H1 (cell line): Measurements from ENCODE around the gene SERPINB1. TPM values are rescaled to one million over a fixed set of nuclear protein-coding genes. Genes with fewer than 3 reads are reported as not detected.

Experiments
- CTCF ChIA-PET: fragments of 300-600 bp; sonication (Branson Sonifier 250); formaldehyde crosslinking; loops from one replicate; lab custom pipeline; 2021; ENCODE audit not compliant: partially characterized antibody; lab: Charles Lee
- POLR2A ChIA-PET: fragments of 300-600 bp; sonication (Branson Sonifier 250); formaldehyde crosslinking; loops from one replicate; lab custom pipeline; 2021; ENCODE audit warnings: inconsistent platforms; ENCODE audit not compliant: partially characterized antibody; lab: Charles Lee
- DNase-seq, 2 experiments: peaks; one replicate each; pipeline versions ENCODE4 v3.0.0 to v3.0.0-alpha.2; 2010 to 2022; ENCODE audit warnings: low spot score in 2 of 2, low read depth in 1 of 2, mixed read lengths in 1 of 2
- FAIRE-seq: peaks from 2 replicates; lab custom pipeline; 2011; peaks lifted over from hg19 to GRCh38; lab: Jason Lieb, UNC
- H2AFZ ChIP-seq: 2 replicates; pipeline ENCODE4 v1.8.1; 2012; ENCODE audit warnings: low read length, inconsistent platforms
- H2AK5ac ChIP-seq: 2 replicates; pipeline ENCODE4 v1.6.1; 2013; ENCODE audit warnings: low read depth, low read length
- H2BK120ac ChIP-seq: replicated peaks from 2 replicates; pipeline ENCODE3; 2013; ENCODE audit warnings: low read depth, low read length, inconsistent platforms
- H2BK12ac ChIP-seq: 2 replicates; pipeline ENCODE4 v1.6.1; 2013; ENCODE audit warnings: low read depth, low read length
- H2BK15ac ChIP-seq: 2 replicates; pipeline ENCODE4 v1.6.1; 2013; ENCODE audit warnings: low read length
- H2BK20ac ChIP-seq: 2 replicates; pipeline ENCODE4 v1.6.1; 2013; ENCODE audit warnings: low read length
- H2BK5ac ChIP-seq: 2 replicates; pipeline ENCODE4 v1.6.1; 2013; ENCODE audit warnings: low read depth, low read length
- H3K14ac ChIP-seq: 2 replicates; pipeline ENCODE4 v1.6.1; 2013; ENCODE audit warnings: inconsistent platforms; ENCODE audit not compliant: insufficient read length
- H3K18ac ChIP-seq: 2 replicates; pipeline ENCODE4 v1.6.1; 2013; ENCODE audit warnings: low read length; ENCODE audit errors: extremely low read depth
- H3K23ac ChIP-seq: 2 replicates; pipeline ENCODE4 v1.6.1; 2013; ENCODE audit warnings: inconsistent platforms; ENCODE audit not compliant: insufficient read length
- H3K23me2 ChIP-seq: 2 replicates; pipeline ENCODE4 v1.6.1; 2013; ENCODE audit warnings: low read depth, low read length
- H3K27ac ChIP-seq: 2 replicates; pipeline ENCODE4 v1.6.1; 2011; ENCODE audit warnings: low read depth, low read length, inconsistent platforms
- H3K27me3 ChIP-seq, 4 experiments: replicated peaks in 1 of 4; 1 replicate in 1 of 4; 2 replicates in 3 of 4; pipeline versions ENCODE4 v1.6.1 to v1.8.1; 2011 to 2013; ENCODE audit warnings: low read length in 3 of 4, mild to moderate bottlenecking in 3 of 4, inconsistent platforms in 2 of 4, mixed read lengths in 2 of 4, moderate library complexity in 1 of 4; ENCODE audit not compliant: control insufficient read depth in 3 of 4, insufficient read depth in 3 of 4; ENCODE audit errors: extremely low read depth in 1 of 4
- H3K36me3 ChIP-seq, 4 experiments: 2 replicates each; pipeline versions ENCODE4 v1.6.1 to v1.8.1; 2011 to 2013; ENCODE audit warnings: mild to moderate bottlenecking in 4 of 4, low read length in 3 of 4, moderate library complexity in 2 of 4, control low read depth in 1 of 4, inconsistent platforms in 1 of 4; ENCODE audit not compliant: insufficient read depth in 4 of 4, control insufficient read depth in 2 of 4
- H3K4ac ChIP-seq: replicated peaks from 2 replicates; pipeline ENCODE3; 2013; ENCODE audit warnings: low read length, low read depth, mixed read lengths, inconsistent platforms; ENCODE audit not compliant: insufficient read length
- H3K4me1 ChIP-seq, 4 experiments: replicated peaks in 1 of 4; 1 replicate in 1 of 4; 2 replicates in 3 of 4; pipeline versions ENCODE4 v1.6.1 to v1.8.1; 2011 to 2013; ENCODE audit warnings: low read length in 3 of 4, inconsistent platforms in 2 of 4, mixed read lengths in 1 of 4; ENCODE audit not compliant: insufficient read depth in 4 of 4, control insufficient read depth in 3 of 4
- H3K4me2 ChIP-seq, 2 experiments: 2 replicates each; pipeline versions ENCODE4 v1.6.1 to v1.8.1; 2011 to 2013; ENCODE audit warnings: low read depth in 2 of 2, low read length in 2 of 2, control low read depth in 1 of 2, inconsistent platforms in 1 of 2, mild to moderate bottlenecking in 1 of 2; ENCODE audit not compliant: insufficient read depth in 1 of 2
- H3K4me3 ChIP-seq, 4 experiments: fragments of 200-600, 300-600 bp in 1 of 4; sonication (generic), shearing (Covaris generic), sonication (Bioruptor Twin) in 1 of 4; 2 replicates each; pipeline versions ENCODE4 v1.5.1 to v1.8.1; 2011 to 2016; ENCODE audit warnings: low read length in 4 of 4, low read depth in 3 of 4, control low read depth in 2 of 4, inconsistent platforms in 2 of 4, mild to moderate bottlenecking in 2 of 4, mixed read lengths in 1 of 4, moderate library complexity in 1 of 4; ENCODE audit not compliant: insufficient read depth in 2 of 4; ENCODE audit errors: extremely low read depth in 1 of 4
- H3K56ac ChIP-seq: replicated peaks from 2 replicates; pipeline ENCODE3; 2013; ENCODE audit warnings: low read depth, mild to moderate bottlenecking, mixed read lengths, low read length, inconsistent platforms; ENCODE audit not compliant: insufficient read length
- H3K79me1 ChIP-seq: 2 replicates; pipeline ENCODE4 v1.6.1; 2013; ENCODE audit warnings: low read depth, low read length, control low read depth
- H3K79me2 ChIP-seq, 2 experiments: 2 replicates each; pipeline versions ENCODE4 v1.6.1 to v1.8.1; 2012 to 2013; ENCODE audit warnings: low read length in 2 of 2, mild to moderate bottlenecking in 2 of 2, inconsistent platforms in 1 of 2; ENCODE audit not compliant: insufficient read depth in 2 of 2, control insufficient read depth in 1 of 2
- H3K9ac ChIP-seq, 4 experiments: replicated peaks in 1 of 4; 1 replicate in 1 of 4; 2 replicates in 3 of 4; pipeline versions ENCODE4 v1.6.1 to v1.8.1; 2011 to 2013; ENCODE audit warnings: low read depth in 3 of 4, low read length in 3 of 4, control low read depth in 2 of 4, mild to moderate bottlenecking in 2 of 4, moderate library complexity in 2 of 4, inconsistent platforms in 1 of 4; ENCODE audit errors: extremely low read depth in 1 of 4
- H3K9me3 ChIP-seq, 2 experiments: 2 replicates each; pipeline versions ENCODE4 v1.6.1 to v1.8.1; 2012 to 2013; ENCODE audit warnings: mild to moderate bottlenecking in 2 of 2, moderate library complexity in 2 of 2, control low read depth in 1 of 2, inconsistent platforms in 1 of 2, low read depth in 1 of 2, low read length in 1 of 2, mixed read lengths in 1 of 2; ENCODE audit not compliant: insufficient read depth in 2 of 2
- H4K20me1 ChIP-seq, 2 experiments: replicated peaks in 1 of 2; 2 replicates each; pipeline versions ENCODE3 to v1.8.1; 2011 to 2013; ENCODE audit warnings: inconsistent platforms in 2 of 2, low read length in 2 of 2, mild to moderate bottlenecking in 1 of 2; ENCODE audit not compliant: insufficient read depth in 2 of 2, control insufficient read depth in 1 of 2
- H4K5ac ChIP-seq: 2 replicates; pipeline ENCODE4 v1.6.1; 2013; ENCODE audit warnings: low read length, low read depth, mixed read lengths, inconsistent platforms; ENCODE audit not compliant: insufficient read length
- H4K8ac ChIP-seq: 2 replicates; pipeline ENCODE4 v1.8.0; 2013; ENCODE audit warnings: mild to moderate bottlenecking, moderate library complexity, low read length, inconsistent platforms; ENCODE audit not compliant: insufficient read depth; ENCODE audit errors: extremely low read depth
- H4K91ac ChIP-seq: replicated peaks from 2 replicates; pipeline ENCODE3; 2013; ENCODE audit warnings: low read length, mixed read lengths, inconsistent platforms; ENCODE audit not compliant: insufficient read length
- CBX8 ChIP-seq: fragments of 300-800, 300-1000 bp; sonication (generic); IDR thresholded peaks from 2 replicates; pipeline ENCODE4 v1.7.1; 2016; ENCODE audit warnings: low read depth, low read length, borderline replicate concordance
- MAFK ChIP-seq: IDR thresholded peaks from 2 replicates; pipeline ENCODE4 v1.6.1; 2012; ENCODE audit warnings: low read depth, mild to moderate bottlenecking, improper control_type of control experiment, low read length
- NRF1 ChIP-seq: IDR thresholded peaks from 2 replicates; pipeline ENCODE4 v1.6.1; 2011; ENCODE audit warnings: mild to moderate bottlenecking, low read depth, low read length, improper control_type of control experiment
- RNF2 ChIP-seq: fragments of 200-900, 300-1000 bp; sonication (generic); IDR thresholded peaks from 2 replicates; pipeline ENCODE4 v1.7.1; 2016; ENCODE audit warnings: borderline replicate concordance, low read depth, mild to moderate bottlenecking, antibody characterized with exemption, low read length; ENCODE audit not compliant: poor library complexity, severe bottlenecking; ENCODE audit errors: missing control alignments
- SP4 ChIP-seq: IDR thresholded peaks from 2 replicates; pipeline ENCODE4 v1.6.1; 2012; ENCODE audit warnings: low read length, inconsistent platforms
- TAF1 ChIP-seq: IDR thresholded peaks from 2 replicates; pipeline ENCODE4 v1.6.1; 2011; ENCODE audit warnings: mild to moderate bottlenecking, low read depth, low read length
- whole genome bisulfite sequencing, 2 experiments: shearing (Covaris generic) in 1 of 2; methylation state at CpG; one replicate each; pipeline versions ENCODE4 v1.1.6 to v1.1.7; 2013 to 2015; ENCODE audit warnings: low lambda C conversion rate in 2 of 2, mixed read lengths in 2 of 2, inconsistent platforms in 1 of 2, low coverage in 1 of 2, missing lambda C conversion rate in 1 of 2; ENCODE audit not compliant: insufficient replicate concordance in 2 of 2, insufficient coverage in 1 of 2, insufficient read length in 1 of 2; ENCODE audit errors: extremely low coverage in 1 of 2, missing lambda C conversion rate in 1 of 2; 5-methylcytosine and 5-hydroxymethylcytosine counted together
- polyA plus RNA-seq, 7 experiments: library from polyadenylated mRNA; depleted of rRNA in 3 of 7; stranded (reverse) in 5 of 7; unstranded in 2 of 7; fragments of >200 nt in 5 of 7; fragments of 200-250 nt in 2 of 7; gene quantifications; 1 replicate in 5 of 7; 2 replicates in 1 of 7; 4 replicates in 1 of 7; pipeline versions ENCODE4 v1.2.1 to v1.2.3, GENCODE V29; 2011 to 2013; ENCODE audit warnings: missing spikeins in 2 of 7, mixed read lengths in 2 of 7
- total RNA-seq: library from RNA; stranded (reverse); fragmentation: NEBNext Ultra II Directional; extraction: Animal tissue kit (Norgen Biotek cat#: 25700); gene quantifications from 2 replicates; pipeline ENCODE4 v1.2.1, GENCODE V29; 2021

SERPINB1 gene
- total and polyA plus RNA-seq, 2 of the 8 experiments (the other 6 are each of a cell fraction or from before 2014, with no cell fraction given), result 8.1 to 17.3 TPM

DNA sequence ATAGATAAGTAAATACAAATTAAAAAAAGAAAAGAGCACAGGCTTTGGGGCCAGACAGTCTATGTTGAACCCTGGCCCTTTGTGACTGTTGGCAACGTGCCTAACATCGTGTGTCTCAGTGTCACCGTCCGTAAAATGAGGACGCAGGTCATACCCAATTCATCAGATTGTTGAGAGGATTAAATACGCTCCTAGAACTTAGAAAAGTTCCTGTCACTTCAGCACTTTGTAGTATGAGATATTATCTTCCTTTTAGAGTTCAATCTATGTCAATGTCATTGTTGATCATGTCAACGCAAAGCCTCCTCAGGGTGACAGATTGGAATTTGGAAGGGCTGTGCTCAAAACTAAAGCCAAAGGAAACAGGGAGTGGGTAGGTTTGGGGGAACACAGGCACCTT, 21.7 kb downstream of the SERPINB1 start:
- 93% methylated on average over 7 of the region's 7 CpGs; no CpG with 5 or more reads in 1 of the 2 experiments for WGBS, 2 experiments
- Histone ChIP-seq H3K23ac (no peak overlapping the region), H3K9ac (no peak overlapping the region), H4K5ac (no peak overlapping the region), H2BK120ac (no peak overlapping the region), H3K36me3 (no peaks in the 10 kb centered on the region), H3K18ac (no peak overlapping the region), H4K8ac (no peak overlapping the region), H3K4me1 (no peaks in the 10 kb centered on the region), H3K4ac (no peak overlapping the region), H3K27ac (no peak overlapping the region), H3K79me2 (no peaks in the 10 kb centered on the region), H3K14ac (no peak overlapping the region), H3K23me2 (no peaks in the 10 kb centered on the region; the same call in 1 of the 2 replicates), H2AFZ (no peak overlapping the region), H2BK15ac (no peak overlapping the region), H3K9me3 (peaks cover 4 to 6% of the 10 kb centered on the region in 2 experiments; a peak in 2 of 4 replicates), H2BK5ac (no peak overlapping the region), H4K91ac (no peak overlapping the region), H3K79me1 (no peaks in the 10 kb centered on the region), H4K20me1 (no peaks in the 10 kb centered on the region), H2BK20ac (no peak overlapping the region), H3K27me3 (no peaks in the 10 kb centered on the region), H3K4me2 (no peak overlapping the region), H2BK12ac (no peak overlapping the region), H3K56ac (no peak overlapping the region), H2AK5ac (no peak overlapping the region), H3K4me3 (no peak overlapping the region)
- DNase-seq (no peak), FAIRE-seq (no peak)
- TF ChIP-seq TAF1 (no peak), NRF1 (no peak), RNF2 (no peak), SP4 (no peak), MAFK (no peak), CBX8 (no peak)
- ChIA-PET CTCF (no interaction called here), POLR2A (no interaction called here)
